ENCODE data around the gene TMTC1.
"Not testable (repeated sequence)": the region's sequence is repeated elsewhere in the genome, so short reads cannot be mapped to it uniquely, and the experiment has no call there.

Gene TMTC1

DNA sequence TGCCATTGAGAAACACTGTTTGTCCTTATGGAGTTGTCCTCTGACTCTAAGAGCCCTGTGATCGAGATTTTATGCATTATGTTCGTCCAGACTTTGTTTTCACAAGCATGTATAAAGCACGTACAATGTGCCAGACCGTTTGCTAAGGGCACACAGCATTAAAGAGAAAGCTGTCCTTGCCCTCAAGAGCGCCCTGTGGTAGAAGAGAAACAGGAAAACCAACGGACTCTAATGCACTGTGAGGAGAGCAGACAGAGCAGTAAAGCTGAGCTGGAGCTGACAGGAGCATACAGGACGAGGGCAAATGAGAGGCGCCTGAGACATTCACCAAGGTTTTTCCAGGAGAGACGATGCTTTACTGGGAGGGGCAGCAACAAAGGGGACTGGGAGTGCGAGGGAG lies 220.1 kb downstream of the TMTC1 start:
- DNase-seq, result no peak

DNA sequence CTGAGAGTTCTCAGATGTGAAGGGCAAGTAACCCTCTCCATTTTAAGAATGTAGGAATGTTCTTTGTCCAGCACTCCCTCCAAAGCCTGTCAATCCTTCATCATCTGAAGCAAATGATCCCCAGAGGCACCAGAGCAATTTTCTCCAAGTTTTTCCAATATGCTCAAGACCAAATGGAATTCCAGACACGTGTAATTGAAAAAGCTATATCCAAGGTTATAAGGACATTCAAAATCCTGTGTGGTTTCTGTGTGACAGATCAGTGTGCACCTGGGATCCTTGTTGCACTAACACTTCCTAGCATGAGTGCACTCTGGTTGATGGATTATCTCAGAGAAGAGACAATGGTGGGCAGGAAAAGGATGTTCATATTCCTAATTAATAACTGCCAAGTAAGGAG lies 220.7 kb downstream of the TMTC1 start:
- DNase-seq, result no peak

GRCh38 chr12:29562110-29562804 lies 221.5 kb downstream of the TMTC1 start:
- DNase-seq, result no peak

GRCh38 chr12:29561664-29562071 lies 222.1 kb downstream of the TMTC1 start:
- DNase-seq, result no peak

GRCh38 chr12:29559198-29559597 lies 224.5 kb downstream of the TMTC1 start:
- DNase-seq, result no peak

- DNase-seq, result no peak
Measured at GRCh38 chr12:29556363-29556762, 227.4 kb downstream of the TMTC1 start.

- not testable (repeated sequence) for DNase-seq
Measured at GRCh38 chr12:29555451-29555850, 228.3 kb downstream of the TMTC1 start.

DNA sequence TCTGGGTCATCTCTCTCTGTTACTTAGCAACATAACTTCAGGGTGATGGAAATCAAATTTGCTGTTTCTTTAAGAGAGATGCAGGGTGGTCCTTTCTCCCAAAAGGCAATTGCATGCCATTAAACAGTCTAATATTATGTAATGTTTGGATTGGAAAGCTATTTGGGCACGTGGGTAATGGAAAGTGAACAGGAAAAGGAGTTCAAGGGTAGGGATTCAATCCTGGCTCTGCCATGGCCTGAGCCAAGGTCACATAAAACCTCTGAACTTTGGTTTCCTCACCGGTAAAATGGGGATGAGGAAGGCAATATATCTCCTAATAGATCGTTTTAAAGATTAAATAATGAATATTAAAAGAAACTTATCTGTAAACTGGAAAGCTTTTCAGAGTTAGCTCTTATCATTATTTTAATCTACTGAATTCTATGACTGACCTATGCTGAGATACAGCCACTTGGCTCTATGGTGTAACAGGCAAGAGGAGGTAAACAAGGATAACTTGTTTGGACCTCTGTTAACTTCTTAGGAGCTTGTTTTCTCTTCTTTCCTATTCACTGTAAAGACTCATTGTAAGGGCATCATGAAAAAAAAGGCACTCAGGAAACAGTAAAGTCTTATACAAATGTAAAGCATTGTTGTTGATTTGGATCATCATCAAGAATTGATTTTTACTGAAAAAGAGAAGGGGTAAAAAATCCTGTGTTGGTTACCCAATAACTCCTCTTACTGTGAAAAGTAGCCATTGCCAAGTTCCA lies 230.6 kb downstream of the TMTC1 start:
- no peak for DNase-seq

DNA sequence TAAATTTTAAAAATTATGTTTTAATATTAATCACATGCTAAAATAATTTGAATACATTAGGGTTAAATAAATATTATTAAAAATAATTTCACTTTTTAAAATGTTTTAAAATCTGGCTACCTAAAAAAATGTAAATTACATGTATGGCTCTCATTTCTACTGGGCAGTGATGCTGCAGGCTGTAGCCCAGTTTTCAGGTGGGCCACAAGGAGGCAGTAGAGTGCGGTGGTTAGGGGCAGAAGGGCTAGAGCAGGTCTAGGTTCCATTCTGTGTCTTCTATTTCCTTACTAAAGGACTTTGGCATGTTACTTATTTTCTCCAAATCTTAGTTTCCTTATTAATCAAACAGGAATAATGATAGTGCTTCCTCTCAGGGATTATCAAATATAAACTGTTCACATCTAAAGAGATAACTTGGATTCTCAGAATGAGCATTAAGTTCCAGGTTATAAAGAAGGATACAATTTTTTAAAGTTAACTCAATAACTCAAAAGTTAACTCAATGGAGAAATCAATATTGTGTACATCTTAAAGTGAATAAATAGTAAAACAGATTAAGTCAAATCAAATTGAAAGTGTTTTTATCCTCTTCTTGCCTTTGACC lies 231.3 kb downstream of the TMTC1 start:
- no peak for DNase-seq

DNA sequence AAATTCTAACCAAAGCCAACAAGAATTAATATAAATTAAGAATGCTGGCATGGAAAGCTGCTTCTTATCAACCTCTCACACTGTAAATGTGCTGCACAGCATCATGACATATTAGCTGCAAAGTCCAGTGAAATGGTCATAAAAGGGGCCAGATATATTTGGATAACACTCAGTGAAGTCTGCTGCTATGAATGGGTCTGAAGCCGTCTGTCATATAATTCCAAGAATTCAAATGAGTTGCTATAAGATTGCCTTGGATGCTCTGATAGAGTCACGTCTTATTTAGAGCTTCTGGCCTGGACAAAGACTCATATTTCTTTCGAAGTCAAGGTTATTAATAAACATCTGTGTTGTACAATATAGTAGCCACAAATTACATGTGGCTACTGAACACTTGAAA lies 231.9 kb downstream of the TMTC1 start:
- no peak for DNase-seq

GRCh38 chr12:29547864-29548263 lies 235.9 kb downstream of the TMTC1 start:
- DNase-seq, result peak; percentile 55

- DNase-seq, result no peak
Measured at GRCh38 chr12:29547151-29547632, 236.6 kb downstream of the TMTC1 start.

DNA sequence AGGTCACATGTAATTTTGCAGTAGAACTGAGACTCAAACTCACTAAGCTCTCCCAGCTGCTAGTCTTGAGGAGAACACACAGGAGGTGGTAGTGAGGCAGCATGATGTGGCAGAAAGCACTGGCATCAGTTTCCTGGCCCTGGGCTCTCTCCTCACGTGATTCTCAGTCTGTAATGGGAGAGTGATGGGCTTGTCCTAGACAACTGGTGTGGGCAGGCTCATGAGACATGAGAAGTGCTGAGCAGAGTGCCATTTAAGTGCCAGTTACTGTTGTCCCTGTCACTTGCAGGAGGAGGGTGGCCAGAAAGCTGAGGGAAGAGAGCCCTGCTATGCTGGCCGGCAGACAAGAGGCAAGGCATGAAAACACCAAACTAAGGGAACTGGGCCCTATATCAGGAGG lies 237.7 kb downstream of the TMTC1 start:
- no peak for DNase-seq

- no peak for DNase-seq
Measured at GRCh38 chr12:29545102-29545467, 238.7 kb downstream of the TMTC1 start.

DNA sequence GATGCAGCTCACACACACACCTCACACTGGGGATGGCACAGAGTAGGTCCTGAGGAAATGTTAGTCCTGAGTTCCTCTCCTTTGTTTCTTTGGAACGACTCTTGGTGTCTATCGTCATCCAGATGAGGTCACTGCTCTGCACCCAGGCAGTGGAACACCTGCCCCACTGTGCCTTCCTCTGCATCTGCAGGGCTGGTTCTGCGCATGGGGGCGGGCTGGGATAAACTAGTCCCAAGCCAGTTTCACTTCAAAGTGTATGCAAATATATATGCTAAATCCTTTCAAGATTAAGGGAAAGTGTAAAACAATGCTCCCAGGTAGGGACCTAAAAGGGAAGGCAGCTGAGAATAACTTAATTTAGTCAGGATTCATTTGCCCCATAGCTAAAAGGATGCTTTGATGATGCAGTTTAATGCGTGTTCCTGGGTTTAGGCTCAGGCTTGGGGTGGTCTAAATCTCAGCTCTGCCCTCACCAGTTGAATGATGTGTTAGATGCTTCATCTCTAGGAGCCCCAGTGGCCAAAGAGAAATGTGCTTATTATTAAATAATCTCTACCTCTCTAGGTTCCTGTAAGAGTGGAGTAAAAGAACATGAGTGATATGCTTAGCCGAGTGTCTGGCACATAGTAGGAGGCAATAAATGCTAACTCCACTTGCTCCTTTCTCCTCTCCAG lies 239.2 kb downstream of the TMTC1 start:
- no peak for DNase-seq

DNA sequence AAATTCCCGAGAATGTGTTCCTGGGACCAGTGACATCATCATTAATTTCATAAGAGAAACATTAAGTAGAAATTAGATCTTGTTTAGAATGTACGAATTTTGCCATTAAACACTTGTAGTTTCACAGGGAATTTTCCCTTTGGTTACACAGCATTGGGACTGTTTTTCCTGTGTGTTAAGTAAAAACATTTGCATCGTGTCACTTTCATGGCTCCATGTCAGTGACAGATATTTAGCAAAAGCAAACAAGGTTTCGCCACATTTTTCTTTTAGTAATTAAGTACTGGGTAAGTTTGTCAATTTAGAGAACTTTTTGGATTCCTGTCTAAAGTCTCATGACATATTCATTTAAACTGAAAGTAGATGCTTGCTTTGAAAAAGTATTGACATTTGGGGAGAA lies 240.7 kb downstream of the TMTC1 start:
- no peak for DNase-seq

DNA sequence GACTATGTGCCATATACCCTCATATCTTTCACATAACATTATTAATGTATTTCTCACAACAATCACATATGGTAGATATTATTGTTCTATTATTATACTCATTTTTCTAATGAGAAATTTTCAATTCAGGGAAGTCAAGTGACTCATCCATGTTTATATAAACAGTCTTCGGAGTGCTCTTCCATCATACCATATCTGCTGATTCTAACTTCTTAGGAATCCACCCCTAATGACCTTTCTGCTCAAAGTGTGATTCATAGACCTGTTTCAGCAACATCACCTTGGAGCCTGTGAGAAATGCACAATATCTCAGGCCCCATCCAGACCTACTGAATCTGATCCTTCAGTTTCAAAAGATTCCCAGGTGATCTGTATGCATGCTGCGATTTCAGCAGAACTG lies 246.4 kb downstream of the TMTC1 start:
- no peak for DNase-seq

GRCh38 chr12:29534935-29535334 lies 248.8 kb downstream of the TMTC1 start:
- DNase-seq, result no peak

GRCh38 chr12:29533815-29534489 lies 249.8 kb downstream of the TMTC1 start:
- DNase-seq, result no peak

DNA sequence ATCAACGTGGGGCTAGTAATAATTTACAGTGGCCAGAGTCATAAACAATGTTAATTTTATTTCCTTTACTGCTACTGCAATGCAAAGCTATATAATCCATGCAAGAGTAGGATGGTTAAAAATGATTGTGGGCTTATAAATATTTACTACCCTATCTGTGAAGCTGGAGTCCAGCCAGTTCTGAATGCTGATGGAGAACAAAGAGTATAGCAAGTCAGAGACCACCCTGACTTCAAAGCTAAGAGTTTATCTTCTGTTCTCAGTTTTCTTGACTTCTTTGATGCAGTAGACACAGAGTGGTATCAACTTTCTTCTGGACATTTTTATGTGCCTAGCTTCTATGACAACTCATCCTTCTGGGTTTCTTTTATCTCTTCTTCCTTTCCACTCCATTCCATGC lies 252.3 kb downstream of the TMTC1 start:
- no peak for DNase-seq

DNA sequence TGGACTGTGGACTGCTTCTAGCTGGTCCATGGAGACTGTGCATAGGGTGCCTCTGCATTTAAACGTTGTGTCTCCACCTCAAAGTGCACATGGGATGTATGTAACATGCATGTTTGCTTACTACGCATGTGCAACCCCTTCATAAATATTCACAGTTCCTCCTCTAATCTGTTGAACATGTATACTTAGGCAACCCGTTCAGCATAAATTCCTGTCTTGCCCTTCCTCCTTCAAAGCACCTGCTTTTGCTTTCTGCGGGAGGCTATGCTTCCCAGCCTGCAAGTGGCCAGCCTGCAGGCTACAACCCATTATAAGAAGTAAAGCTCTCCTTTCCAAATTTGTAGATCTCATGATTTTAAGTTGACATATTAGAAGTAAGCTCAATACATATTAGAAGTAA lies 253.3 kb downstream of the TMTC1 start:
- DNase-seq, result no peak

GRCh38 chr12:29528161-29528560 lies 255.6 kb downstream of the TMTC1 start:
- DNase-seq, result no peak

DNA sequence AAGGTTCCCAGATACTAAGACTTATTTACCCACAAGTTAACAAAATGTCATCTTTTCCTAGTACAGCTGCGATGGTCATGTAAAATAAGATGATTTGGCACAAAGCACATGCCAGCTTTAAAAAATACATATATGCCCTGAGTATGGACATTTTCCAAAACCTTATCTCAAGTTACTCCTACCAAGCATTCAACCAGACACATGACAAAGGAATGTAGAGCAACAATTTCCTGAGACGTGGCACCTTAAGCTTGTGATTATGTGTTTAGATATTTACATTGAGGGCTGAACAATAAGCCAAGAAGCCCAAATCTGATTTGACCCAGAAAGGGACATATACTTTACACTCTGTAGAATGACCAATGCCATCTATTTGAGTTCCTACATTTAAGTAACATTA lies 261.8 kb downstream of the TMTC1 start:
- DNase-seq, result no peak
